ENCODE data around the gene KRTAP10-4.

Gene KRTAP10-4

GRCh38 chr21:44532712-44533111 lies 40.8 kb upstream of the KRTAP10-4 start:
- DNase-seq (ENCODE audit: low read depth), result no peak
- no peak overlapping the region for H3K4me3 ChIP-seq (ENCODE audit: low read length)
- TF ChIP-seq CTCF (conservative IDR thresholded peaks at IDR 0.05; ENCODE audit: low read length), result no peak

GRCh38 chr21:44533121-44533890 lies 40.2 kb upstream of the KRTAP10-4 start:
- DNase-seq (ENCODE audit: low read depth), result no peak
- no peak for TF ChIP-seq CTCF (conservative IDR thresholded peaks at IDR 0.05; ENCODE audit: low read length)
- no peak overlapping the region for H3K4me3 ChIP-seq (ENCODE audit: low read length)

DNA sequence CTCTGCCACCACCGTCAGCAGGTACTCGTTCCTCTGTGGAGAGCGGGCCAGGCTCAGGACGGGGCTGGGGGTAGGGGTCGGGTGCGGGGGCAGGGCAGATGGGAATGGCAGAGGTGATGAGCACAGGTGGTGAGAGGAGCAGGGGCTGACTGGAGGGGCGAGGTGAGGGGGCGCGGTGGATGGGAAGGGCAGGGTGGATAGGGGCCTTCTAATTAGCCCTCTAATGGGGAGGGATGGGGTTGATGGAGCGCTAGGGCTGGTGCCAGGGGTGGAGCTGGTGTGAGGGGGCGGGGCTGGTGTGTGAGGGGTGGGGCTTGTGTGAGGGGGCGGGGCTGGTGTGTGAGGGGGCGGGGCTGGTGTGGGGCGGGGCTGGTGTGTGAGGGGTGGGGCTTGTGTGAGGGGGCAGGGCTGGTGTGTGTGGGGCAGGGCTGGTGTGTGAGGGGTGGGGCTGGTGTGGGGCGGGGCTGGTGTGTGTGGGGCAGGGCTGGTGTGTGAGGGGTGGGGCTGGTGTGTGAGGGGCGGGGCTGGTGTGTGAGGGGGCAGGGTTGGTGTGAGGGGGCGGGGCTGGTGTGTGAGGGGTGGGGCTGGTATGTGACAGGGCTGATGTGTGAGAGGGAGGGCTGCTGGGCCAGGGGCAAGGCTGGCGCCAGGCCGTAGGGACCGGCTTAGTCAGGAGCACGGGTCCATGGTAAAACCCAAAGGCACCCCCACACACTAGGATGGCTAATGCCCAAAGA lies 39.5 kb upstream of the KRTAP10-4 start:
- no peak for DNase-seq (ENCODE audit: low read depth)
- H3K4me3 ChIP-seq (ENCODE audit: low read length), result no peak overlapping the region
- TF ChIP-seq CTCF (conservative IDR thresholded peaks at IDR 0.05; ENCODE audit: low read length), result no peak

DNA sequence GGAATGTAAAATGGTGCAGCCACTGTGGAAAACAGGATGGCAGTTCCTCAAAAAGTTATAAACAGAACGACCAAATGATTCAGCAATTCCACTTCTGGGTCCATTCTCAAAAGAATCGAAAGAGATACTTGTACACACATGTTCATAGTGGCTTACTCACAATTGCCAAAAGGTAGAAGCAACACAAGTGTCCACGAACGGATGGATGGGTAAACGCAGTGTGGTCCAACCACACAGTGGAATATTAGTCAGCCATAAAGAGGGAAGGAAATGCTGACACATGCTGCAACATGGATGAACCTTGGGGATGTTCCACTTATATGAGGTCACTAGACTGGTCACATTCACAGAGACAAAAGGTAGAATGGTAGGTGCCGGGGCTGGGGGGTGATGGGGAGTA lies 38.8 kb upstream of the KRTAP10-4 start:
- TF ChIP-seq CTCF (conservative IDR thresholded peaks at IDR 0.05; ENCODE audit: low read length), result no peak

GRCh38 chr21:44535963-44536362 lies 37.6 kb upstream of the KRTAP10-4 start:
- no peak for TF ChIP-seq CTCF (conservative IDR thresholded peaks at IDR 0.05; ENCODE audit: low read length)

More for the DNA sequence above, 38.8 kb upstream of the KRTAP10-4 start:
- DNase-seq (ENCODE audit: low read depth), result no peak
- H3K4me3 ChIP-seq (ENCODE audit: low read length), result no peak overlapping the region

GRCh38 chr21:44537930-44538911 lies 35.3 kb upstream of the KRTAP10-4 start:
- TF ChIP-seq CTCF (conservative IDR thresholded peaks at IDR 0.05; ENCODE audit: low read length), result no peak
- DNase-seq (ENCODE audit: low read depth), result no peak
- H3K4me3 ChIP-seq (ENCODE audit: low read length), result no peak overlapping the region

More at GRCh38 chr21:44535963-44536362, 37.6 kb upstream of the KRTAP10-4 start:
- no peak for DNase-seq (ENCODE audit: low read depth)
- no peak overlapping the region for H3K4me3 ChIP-seq (ENCODE audit: low read length)

Measured in AG10803 (cell line).